Stimulated activated CD4-positive, alpha-beta T cell treated with anti-CD3 and anti-CD28 coated beads, Interleukin-1b, Interleukin-23, amount 100 ng/mL, for 48 hours (primary cell): Measurements from ENCODE around the gene NEGR1.
"Not testable (repeated sequence)": the region's sequence is repeated elsewhere in the genome, so short reads cannot be mapped to it uniquely, and the experiment has no call there.

Experiments used
- DNase-seq: peaks from one replicate; pipeline ENCODE4 v3.0.0-alpha.2; 2020

NEGR1 gene

DNA sequence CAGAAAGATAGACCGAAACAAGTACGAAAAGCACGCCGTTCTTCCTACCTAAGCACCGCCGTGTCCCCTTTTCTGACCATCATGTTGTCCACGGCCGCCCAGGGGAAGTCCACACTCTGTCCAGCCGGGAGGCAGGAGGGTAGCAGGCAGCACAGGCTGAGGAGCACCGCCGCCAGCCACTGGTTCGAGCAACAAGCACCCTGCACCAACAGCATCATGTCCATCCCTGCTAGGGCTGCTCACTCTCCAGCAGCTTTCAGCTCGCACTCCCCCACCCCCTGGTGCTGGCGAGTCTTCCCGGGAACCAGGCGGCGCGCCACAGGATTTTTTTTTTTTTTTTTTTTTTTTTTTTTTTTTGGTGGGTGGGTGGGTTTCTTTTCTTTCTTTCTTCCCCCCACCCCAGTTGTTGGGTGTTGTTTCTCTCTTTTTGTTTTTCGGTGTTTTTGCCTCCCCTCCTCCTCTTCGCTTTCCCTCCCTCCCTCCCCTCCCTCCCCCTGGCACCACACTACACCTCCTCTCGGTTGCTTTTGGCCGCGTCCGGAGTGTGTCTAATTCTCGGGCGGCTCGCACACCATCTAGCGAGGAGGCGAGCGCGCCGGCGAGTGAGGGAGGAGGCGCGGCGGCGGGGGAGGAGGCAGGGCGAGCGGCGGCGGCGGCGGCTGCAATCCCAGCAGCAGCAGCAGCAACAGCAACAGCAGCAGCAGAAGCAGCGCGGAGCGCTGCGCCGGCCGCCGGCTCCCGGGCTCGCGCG lies at the start of gene NEGR1:
TSS of gene NEGR1 (minus strand) at position 269 of the 751 bp plus-strand sequence.
- peak; percentile 64 for DNase-seq

DNA sequence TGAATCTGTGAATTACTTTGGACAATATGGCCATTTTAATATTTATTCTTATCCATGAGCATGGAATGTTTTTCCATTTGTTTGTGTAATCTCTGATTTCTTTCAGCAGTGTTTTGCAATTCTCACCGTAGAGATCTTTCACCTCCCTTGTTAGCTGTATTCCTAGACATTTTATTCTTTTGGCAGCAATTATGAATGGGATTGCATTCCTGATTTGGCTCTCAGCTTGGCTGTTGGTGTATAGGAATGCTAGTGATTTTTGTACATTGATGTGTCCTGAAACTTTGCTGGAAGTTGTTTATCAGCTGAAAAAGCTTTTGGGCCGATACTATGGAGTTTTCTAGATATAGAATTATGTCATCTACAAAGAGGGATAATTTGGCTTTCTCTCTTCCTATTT lies 44.2 kb upstream of the NEGR1 start:
- DNase-seq = no peak

DNA sequence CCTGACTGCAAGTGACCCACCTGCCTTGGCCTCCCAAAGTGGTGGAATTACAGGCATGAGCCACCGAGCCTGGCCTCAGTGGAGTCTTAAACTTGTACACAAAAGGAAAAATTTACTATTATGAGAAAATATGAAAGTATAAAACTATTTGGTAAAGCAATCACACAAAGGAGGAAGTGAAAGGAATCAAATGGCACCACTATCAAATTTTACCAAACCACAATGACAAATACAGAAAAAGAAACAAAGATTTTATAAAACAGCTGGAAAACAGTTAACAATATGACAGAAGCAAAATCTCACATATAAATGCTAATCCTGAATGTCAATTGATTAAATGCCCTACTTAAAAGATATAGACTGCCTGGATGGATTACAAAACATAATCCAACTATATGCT lies 42.1 kb upstream of the NEGR1 start:
- no peak for DNase-seq

DNA sequence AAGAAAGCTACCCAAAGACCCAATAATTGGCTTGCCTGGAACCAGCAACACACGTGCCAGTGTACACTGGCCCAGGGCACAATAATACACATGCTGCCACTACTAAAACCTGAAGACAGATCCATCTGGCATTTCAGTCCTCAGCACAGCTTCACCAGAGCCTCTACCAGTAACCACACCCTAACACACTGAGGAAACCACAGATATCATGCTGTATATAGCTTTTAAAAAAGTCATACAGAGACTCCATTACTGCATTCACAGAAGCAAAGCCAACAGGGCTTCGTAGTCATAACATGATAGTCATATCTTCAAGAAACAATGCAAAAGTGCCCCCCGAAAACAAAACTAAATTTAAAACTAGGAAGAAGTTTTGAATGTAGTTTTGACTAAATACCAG lies 40.6 kb upstream of the NEGR1 start:
- DNase-seq = no peak

DNA sequence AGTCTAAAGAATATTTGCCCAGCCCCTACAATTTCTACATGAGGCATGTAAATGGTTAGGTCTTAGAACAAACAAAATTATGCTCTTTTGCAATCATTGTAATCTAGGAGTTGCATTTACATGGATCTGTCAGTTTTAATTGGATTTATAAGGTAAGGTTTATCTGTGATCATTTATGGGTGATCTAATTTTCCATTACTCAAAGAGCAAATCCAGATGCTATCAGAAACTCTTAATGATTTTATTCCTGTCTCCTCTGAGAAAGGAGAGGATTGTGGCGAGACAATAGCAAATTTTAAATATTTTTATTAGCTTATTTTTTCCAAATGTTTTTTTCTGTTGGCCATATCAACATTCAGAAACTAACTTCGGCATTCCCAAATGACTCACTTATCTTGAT lies 14.2 kb upstream of the NEGR1 start:
- DNase-seq = no peak

DNA sequence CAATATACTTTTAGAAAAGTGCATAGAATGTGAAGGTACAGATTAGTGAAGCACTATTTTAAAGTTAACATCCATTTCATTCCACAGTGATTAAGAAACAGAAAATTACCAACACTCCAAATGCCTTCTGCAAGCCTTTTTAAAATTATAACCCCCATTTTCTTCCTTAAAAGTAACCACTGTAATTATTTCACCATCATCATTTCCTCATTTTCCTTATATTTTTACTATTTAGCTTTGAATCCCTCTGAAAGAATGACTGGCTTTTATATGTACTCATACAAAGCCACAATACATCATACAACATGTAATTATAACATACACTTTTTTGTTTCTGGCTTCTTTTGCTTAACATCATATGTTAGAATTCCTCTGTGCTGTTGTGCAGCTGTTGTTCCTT lies 6.5 kb upstream of the NEGR1 start:
- no peak for DNase-seq

DNA sequence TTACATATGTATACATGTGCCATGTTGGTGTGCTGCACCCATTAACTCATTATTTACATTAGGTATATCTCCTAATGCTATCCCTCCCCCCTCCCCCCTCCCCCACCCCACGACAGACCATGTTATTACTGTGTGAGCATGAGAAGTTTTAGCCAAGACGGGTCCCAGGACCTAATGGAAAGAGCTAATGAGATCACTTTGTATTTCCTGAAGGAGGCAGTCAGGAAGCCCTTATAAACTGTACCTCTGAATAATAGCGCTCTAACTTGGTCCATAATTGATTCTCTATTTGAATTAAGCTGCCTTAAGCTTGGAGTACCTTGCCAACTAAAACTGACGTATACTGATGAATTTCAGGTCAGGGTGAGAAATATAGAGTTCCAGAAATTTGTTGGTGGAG lies 4.1 kb upstream of the NEGR1 start:
- DNase-seq = no peak

DNA sequence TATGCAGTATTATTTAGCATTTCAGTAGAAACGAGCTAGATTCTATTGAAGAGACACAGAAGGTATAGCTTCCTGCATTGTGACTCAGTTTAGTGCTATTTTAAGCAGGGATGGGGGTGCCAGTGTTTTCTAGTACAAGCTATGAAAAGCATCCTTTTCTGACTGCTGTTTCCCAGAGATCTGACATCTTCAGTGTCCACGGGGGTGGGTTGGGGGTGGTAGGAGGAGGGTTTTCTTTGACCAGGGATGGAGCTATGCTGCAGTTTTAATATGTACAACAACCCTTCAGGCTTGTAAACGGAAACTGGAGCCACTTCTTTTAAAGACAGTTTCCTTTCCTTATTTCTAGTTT lies 2.7 kb upstream of the NEGR1 start:
- DNase-seq = no peak

DNA sequence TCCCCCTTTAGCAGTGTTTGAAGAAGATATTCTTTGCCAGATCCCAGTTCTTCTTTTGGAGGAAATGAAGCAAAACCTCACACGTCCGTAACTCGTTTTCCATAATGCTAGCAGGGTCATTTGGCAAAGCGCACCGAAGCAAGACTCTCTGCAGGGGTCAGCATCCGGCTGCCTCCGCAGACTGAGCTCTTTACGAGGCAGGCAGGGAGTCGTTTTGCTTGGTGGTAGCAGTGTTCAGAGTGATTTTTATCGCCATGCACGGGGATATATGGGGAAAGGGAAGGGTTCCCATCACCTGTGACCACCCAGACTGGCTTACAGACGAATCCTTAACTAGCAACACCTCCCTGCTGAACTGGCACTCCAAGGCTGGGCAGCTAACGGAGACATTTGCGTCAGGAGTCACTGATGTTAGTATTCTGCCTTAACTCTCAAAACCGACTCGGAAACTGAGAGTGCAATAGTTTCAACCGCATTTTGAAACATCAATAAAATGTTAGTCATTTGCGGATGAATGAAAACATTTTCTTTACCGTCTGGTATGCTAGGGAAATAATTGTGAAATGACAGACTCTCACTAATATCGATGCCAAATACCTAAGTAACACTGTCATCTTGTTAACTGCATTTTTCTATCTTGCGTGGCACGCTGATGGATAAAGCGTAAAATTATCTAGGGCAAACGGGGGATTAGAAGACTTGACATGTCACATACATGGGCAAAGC lies 2.2 kb upstream of the NEGR1 start:
- peak; percentile 54 for DNase-seq

DNA sequence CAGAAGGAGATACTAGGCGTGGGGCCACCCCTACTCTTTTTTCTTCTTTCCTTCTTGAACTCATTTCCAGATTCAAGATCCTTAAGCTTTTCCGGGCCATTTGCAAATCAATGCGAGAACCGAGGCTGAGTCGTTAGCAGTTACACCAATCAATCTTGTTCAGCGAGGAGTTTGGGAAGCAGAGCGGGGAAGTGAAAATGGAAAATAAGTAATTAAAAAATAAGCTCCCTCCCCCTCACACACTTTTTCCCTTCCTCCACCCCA lies 1.7 kb upstream of the NEGR1 start:
- no peak for DNase-seq

DNA sequence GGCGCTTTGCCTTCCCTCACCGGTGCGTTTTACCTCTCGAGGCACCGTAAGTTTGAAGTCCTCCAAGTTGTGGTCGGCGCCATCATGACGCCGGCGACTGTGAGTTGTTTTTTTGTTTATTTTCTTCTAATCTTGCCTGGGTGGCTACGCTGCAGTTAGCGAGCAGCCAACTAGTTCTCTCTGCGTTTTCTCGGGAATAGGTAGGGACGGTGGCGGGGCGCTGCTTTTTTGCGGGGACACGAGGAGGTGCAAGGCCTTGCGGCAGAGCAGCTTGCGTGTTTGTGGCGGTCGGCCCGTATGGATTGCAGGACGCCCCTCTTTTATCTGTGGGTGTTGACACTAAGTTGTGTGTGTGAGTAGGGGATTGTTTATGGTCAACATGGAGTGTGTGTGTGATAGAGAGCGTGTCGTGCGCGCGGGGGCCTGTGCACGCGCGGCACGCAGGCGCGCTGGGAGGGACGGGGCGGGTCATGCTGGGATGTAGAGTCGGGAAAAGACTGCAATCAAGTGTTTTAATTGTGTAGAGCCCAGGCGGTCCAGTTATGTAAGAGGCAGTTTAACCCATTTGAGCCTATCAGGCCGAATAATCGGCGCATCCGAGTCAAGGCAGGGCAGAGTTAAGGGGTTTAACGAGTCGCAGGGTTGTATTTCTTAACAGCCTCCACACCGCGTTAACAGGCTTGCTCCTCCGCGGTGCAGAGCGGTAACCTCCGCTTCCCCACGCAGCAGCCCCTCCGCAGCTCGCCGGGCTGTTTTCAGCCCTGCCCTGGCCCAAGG lies 1.2 kb upstream of the NEGR1 start:
- DNase-seq = peak; percentile 10

DNA sequence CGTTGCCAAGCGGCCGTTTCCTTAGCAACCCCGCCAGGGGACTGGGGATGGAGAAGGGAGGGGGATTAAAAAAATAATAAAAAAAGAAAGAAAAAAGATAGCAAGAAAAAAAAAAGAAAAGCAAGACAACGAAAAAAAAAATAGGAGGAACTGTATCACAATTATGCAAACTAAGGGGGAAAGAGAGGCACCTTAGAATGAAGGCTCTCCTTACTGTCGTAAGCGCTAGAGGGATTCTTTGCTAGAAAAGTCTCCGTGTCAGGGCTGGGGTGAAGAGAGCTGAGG lies 625 bp upstream of the NEGR1 start:
- no peak for DNase-seq

DNA sequence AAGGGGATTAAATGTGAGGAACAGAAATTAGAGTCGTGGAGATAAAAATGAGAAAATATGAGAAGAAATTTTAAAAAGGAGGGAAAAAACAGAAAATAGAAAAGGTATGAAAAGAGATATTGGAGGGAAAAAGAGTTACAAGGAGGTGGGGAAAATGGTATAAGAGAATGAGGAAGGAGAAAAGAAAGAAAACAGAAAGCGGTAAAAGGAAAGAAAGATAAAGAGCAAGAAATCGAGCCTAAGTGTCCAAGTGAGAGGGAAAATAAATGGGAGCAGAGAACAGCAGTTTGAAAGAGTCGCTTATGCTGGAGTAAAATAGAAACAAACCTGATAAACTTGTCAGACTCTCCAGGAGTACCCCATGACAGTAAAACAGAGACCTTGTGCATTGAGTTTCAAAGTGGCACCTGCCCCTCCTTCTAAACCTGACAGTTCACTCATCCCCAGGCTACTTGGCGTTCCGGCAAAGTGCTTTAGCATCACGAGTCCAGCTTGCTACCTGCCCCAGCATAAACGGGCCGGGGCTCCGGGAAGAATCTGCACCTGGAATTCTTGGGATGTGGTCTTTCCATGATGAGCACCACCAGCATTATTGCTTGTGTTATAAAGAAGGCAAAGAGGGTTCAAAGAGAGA lies 585 bp downstream of the NEGR1 start:
- DNase-seq = no peak

DNA sequence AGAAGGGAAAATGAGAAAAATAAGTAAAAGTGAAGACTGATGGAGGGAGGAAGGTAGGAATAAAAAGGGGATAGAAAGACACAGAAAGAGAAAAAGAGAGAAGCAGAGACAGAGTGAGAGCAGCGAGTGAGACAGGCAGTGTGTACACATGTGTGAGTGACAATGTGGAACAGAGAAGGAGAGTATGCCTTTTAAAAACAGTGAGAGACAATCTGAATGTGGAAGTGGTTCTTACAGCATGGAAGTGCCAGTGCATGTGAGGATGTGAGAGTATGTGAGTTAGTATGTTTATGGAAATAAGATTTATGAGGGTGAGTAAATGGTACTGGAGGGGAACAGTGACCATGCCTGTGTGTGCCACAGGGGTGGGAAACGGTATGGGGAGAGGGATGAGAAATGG lies 1.2 kb downstream of the NEGR1 start:
- no peak for DNase-seq

DNA sequence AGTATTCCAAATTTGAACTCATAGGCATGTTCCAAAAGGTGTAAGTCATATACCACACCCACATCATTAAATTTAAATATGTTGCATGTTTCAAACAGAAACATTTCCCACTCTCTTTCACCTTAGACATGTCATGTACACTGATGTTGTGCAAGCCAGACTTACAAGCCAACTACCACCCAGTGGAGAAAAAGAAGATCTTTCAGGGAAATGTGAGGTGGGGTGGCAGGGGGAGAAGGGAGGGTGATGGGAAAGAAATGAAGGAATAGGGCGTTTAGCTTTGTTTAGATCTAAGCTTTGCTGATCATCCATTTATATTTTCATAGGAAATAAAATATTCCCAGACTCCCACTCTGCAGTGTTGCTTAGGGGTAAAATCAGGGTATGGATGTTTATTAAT lies 1.6 kb downstream of the NEGR1 start:
- DNase-seq = no peak

DNA sequence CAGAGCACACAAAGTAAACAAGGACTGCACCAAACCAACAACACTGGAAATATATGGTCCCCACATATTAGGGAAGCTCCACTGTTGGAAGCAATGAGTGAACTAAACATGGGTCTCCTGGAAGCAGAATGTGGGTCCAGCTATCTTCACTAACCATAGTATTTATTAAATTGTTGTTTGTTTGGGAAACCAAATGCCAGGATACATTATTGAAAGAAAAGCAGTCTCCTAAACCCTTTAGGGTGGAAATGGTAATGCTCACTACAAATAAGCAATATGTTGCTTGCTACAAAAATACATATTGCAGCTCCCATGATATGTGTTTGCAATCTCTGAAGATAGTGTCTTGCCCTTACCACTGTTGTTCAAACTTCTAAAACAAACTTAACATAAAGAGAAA lies 2.2 kb downstream of the NEGR1 start:
- DNase-seq = no peak

DNA sequence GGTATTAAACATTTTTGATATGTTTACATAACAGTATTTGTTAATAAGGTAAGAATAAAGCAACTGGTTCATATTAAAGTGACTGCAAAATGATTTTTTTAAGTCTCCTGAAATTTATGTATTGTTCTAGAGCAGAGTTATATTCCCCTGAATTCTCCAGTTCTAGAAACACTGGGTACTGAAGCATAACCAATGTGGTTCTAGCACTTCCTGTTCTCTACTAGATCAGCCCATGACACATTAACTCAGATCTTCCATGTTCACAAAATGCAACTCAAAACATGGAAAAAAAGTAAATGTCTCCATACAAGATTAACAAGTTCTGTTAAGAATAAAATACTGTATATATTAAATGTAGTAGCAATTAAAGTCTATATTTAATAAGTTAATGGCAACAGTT lies 3.9 kb downstream of the NEGR1 start:
- no peak for DNase-seq

DNA sequence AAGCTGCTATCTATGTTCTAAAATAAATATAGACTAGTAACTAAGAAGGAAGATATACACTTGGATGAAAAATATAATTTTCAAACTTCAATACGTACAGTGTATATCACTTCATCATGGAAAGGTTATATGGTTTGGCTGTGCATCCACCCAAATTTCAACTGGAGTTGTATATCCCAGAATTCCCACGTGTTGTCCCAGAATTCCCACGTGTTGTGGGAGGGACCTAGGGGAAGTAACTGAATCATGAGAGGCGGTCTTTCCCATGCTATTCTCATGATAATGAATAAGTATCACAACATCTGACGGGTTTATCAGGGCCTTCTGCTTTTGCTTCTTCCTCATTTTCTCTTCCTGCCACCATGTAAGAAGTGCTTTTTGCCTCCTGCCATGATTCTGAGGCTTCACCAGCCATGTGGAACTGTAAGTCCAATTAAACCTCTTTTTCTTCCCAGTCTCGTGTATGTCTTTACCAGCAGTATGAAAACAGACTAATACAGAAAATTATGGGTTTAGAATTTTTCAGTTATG lies 10.7 kb downstream of the NEGR1 start:
- DNase-seq = no peak

DNA sequence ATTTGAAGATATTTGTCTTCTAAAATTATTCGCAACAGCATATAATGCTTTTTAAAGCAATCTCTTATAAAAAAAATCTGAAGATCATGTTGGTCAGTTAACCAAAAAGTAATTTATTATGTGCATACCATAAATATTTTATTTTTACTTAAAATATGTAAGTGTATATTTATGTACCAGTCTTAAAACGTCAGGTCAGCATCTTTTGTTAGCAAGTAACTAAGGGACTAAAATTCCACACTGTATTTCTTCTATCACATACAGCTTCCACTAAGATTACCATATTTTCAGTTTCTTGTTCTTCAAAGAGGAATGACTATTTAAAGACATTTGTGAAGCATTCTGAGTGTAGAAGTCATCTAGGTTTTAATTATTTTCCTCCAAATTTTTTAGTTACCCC lies 19.6 kb downstream of the NEGR1 start:
- DNase-seq = no peak

DNA sequence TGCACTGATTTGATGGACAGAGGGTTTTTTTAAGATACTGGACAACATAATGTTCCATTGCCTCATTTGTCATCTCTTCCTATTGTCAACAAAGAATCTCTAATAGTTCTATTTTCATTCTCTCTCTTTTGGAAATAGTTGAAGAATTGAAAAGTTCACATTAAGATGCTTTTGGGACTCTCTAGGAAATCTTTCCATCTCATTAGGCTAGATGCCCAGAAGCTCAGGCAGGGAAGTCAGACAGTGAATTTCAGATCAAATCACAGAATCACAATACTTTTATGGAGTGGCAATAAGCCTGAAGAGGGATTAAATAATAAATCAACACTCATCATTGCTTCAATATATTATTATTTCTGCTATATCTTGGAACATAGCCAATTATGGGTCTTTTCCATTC lies 29.2 kb downstream of the NEGR1 start:
- no peak for DNase-seq

DNA sequence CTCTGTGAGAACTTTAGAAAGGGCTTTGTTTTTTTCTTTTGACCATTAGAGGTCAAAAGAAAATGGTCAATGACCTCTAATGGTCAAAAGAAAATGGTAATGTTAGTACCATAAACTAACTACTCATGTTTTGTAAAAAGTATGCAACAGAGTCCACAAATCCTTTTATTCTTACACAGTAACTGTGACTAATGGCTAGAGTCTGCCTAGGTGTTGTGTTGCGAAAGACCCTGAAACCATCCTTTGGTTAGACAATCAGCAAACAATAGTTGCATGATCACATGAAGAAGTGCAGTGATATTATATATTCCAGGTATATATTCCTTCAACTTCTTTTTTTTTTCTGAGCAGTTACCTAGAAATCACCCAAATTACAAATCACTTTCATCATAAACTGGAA lies 40.9 kb downstream of the NEGR1 start:
- no peak for DNase-seq

DNA sequence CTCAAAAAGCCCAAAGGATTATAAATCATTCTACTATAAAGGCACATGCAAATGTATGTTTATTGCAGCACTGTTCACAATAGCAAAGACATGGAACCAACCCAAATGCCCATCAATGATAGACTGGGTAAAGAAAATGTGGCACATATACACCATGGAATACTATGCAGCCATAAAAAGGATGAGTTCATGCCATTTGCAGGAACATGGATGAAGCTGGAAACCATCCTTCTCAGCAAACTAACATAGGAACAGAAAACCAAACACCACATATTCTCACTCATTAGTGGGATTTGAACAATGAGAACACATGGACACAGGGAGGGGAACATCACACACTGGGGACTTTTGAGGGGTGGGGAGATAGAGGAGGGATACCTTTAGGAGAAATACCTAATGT lies 46.4 kb downstream of the NEGR1 start:
- DNase-seq = not testable (repeated sequence)

DNA sequence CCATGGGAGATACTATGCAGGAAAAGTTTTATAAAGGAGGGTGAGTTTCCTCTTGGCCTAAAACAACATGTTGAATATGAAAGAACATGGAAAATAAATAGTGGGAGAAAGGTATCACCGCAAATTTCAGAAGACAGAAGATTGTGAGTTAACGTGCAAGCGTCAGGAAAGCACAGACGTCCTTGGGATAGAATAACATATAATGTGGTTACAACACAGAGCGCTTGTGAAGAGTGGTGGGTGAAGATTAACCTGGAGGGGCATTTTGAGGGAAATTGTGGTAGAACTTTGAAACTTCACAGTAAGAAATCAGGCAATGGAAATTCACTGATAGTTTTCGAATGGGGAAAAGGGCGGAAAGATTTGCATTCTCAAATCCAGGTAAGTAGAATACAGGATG lies 47.3 kb downstream of the NEGR1 start:
- no peak for DNase-seq

DNA sequence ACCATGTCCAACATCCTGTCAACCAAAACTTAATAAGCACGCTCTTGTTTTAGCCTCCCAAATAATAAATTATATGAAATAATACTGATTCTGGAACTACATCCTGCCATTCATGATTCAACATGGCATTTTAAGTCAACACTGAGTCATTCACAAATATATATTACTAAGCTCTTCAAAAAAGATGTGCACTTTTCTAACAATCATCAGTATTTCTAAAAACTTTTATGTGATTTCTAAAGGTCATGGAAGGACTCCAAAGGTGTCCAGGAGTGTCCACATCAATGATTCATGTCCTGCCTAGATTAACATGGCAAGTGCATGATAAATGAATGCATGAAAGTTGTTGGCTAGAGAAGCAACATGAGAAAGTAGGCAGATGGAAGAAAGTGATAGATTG lies 51.6 kb downstream of the NEGR1 start:
- no peak for DNase-seq
